ENCODE results near the gene CIBAR2. TPM values are rescaled to one million over a fixed set of nuclear protein-coding genes. Genes with fewer than 3 reads are reported as not detected.

The CIBAR2 gene
- total RNA-seq, 1 experiment from 2014 or later, result not detected

DNA sequence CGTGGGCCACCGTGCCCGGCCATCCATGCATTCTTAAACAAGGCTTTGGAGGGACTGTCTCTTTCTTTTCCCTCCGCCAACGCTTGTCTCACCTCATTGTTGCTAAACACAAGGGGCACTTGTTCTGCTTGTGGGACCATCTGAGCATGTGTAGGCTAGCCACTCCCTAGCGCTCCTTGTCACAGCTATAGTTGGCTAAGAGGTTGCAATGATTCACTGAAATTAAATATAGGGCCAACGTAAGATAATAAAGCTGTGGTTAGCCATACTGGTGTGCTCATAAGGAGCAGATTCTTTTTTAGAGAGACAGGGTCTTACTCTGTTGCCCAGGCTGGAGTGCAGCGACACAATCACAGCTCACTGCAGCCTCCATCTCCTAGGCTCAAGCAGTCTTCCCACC lies 43.5 kb downstream of the CIBAR2 start:
- no peak overlapping the region for H3K14ac ChIP-seq (ENCODE audit: insufficient read depth, low read length)
- no peaks in the 10 kb centered on the region for H3K4me1 ChIP-seq (ENCODE audit: insufficient read depth, low read length)
- no peaks in the 10 kb centered on the region for H3K27me3 ChIP-seq (ENCODE audit: insufficient read depth, low read length)
- H3K79me2 ChIP-seq (ENCODE audit: insufficient read depth, low read length), result no peaks in the 10 kb centered on the region
- H3K18ac ChIP-seq (ENCODE audit: insufficient read length, low read depth, low read length), result no peak overlapping the region
- H3K27me3 Mint-ChIP-seq (ENCODE audit: low read depth), result peaks cover 14% of the 10 kb centered on the region
- no peak overlapping the region for H3K4ac ChIP-seq (ENCODE audit: low read depth, low read length)
- no peak overlapping the region; a peak in 1 of 7 replicates for H3K27ac Mint-ChIP-seq
- peaks cover 0 to 3% (median 0%) of the 10 kb centered on the region in 3 experiments; a peak in 2 of 7 replicates for H3K36me3 Mint-ChIP-seq (ENCODE audit: insufficient read depth in 1 of 3, low read depth in 3 of 3)
- no peak overlapping the region for H4K8ac ChIP-seq (replicated peaks; ENCODE audit: insufficient read length, low read depth, low read length)
- H3K9ac ChIP-seq (ENCODE audit: extremely low read depth, insufficient read length, low read length), result no peak overlapping the region
- H2BK5ac ChIP-seq (ENCODE audit: insufficient read length, low read length), result no peak overlapping the region
- no peak overlapping the region for H2AK5ac ChIP-seq (ENCODE audit: insufficient read length, low read length)
- no peak overlapping the region for H2AFZ ChIP-seq (ENCODE audit: low read length)
- H3K56ac ChIP-seq (ENCODE audit: insufficient read length, low read depth, low read length), result no peak overlapping the region
- H3K27ac ChIP-seq (ENCODE audit: insufficient read length, low read depth, low read length), result no peak overlapping the region
- no CpG with 5 or more reads among the region's 8 CpGs for WGBS (ENCODE audit: extremely low coverage, insufficient read length, low lambda C conversion rate)
- H3T11ph ChIP-seq (ENCODE audit: low read length), result no peak overlapping the region
- no peak overlapping the region for H2BK12ac ChIP-seq (ENCODE audit: insufficient read length, low read depth, low read length)
- H3K9me3 ChIP-seq (ENCODE audit: control insufficient read depth, low read depth, low read length), result no peaks in the 10 kb centered on the region
- no peak overlapping the region for H2BK20ac ChIP-seq (ENCODE audit: low read depth, low read length, poor library complexity, severe bottlenecking)
- peaks cover 0 to 3% of the 10 kb centered on the region in 2 experiments; a peak in 1 of 4 replicates for H3K4me1 Mint-ChIP-seq
- no peaks in the 10 kb centered on the region for H3K23me2 ChIP-seq (ENCODE audit: insufficient read length, low read depth, low read length, poor library complexity, severe bottlenecking)
- H4K20me1 ChIP-seq (ENCODE audit: control insufficient read depth, insufficient read depth, insufficient read length), result no peaks in the 10 kb centered on the region
- no peak overlapping the region for H2BK15ac ChIP-seq (ENCODE audit: low read depth, low read length)
- no peak for DNase-seq
- H3K4me2 ChIP-seq (ENCODE audit: insufficient read depth, insufficient read length, low read length), result no peak overlapping the region
- TF ChIP-seq, protein P1, sequence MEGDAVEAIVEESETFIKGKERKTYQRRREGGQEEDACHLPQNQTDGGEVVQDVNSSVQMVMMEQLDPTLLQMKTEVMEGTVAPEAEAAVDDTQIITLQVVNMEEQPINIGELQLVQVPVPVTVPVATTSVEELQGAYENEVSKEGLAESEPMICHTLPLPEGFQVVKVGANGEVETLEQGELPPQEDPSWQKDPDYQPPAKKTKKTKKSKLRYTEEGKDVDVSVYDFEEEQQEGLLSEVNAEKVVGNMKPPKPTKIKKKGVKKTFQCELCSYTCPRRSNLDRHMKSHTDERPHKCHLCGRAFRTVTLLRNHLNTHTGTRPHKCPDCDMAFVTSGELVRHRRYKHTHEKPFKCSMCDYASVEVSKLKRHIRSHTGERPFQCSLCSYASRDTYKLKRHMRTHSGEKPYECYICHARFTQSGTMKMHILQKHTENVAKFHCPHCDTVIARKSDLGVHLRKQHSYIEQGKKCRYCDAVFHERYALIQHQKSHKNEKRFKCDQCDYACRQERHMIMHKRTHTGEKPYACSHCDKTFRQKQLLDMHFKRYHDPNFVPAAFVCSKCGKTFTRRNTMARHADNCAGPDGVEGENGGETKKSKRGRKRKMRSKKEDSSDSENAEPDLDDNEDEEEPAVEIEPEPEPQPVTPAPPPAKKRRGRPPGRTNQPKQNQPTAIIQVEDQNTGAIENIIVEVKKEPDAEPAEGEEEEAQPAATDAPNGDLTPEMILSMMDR (conservative IDR thresholded peaks at IDR 0.05), result no peak
- H3K23ac ChIP-seq (ENCODE audit: insufficient read length, low read depth, low read length), result no peak overlapping the region
- no peak overlapping the region for H3K4me3 Mint-ChIP-seq
- no peak overlapping the region for H4K5ac ChIP-seq (ENCODE audit: insufficient read length, low read depth, low read length)
- no peak overlapping the region for H4K91ac ChIP-seq (ENCODE audit: insufficient read length, low read depth, low read length)
- no peaks in the 10 kb centered on the region for H3K9me3 Mint-ChIP-seq
- H3K79me1 ChIP-seq (ENCODE audit: insufficient read depth, low read depth, low read length, poor library complexity, severe bottlenecking), result no peaks in the 10 kb centered on the region
- H2BK120ac ChIP-seq (ENCODE audit: low read depth, low read length, poor library complexity, severe bottlenecking), result no peak overlapping the region

Measured in H9 (cell line).